Adrenal gland (tissue), 5 donors: ENCODE measurements around the gene SMURF2.

Source experiments
- CTCF ChIP-seq, 6 experiments: fragments of 450-650 bp in 4 of 6; fragments of 200-600 bp in 2 of 6; sonication (generic) in 1 of 6; IDR thresholded peaks; 1 replicate in 5 of 6; 2 replicates in 1 of 6; pipeline versions ENCODE4 v1.5.1 to v1.8.0; 2016 to 2021; ENCODE audit warnings: antibody characterized with exemption in 6 of 6, mild to moderate bottlenecking in 2 of 6, moderate library complexity in 1 of 6
- POLR2A ChIP-seq, 2 donors: fragments of 450-650 bp; IDR thresholded peaks; one replicate each; pipeline ENCODE4 v1.6.1; 2017; ENCODE audit warnings: antibody characterized with exemption in 2 of 2, mild to moderate bottlenecking in 2 of 2, moderate library complexity in 1 of 2
- donor health status: DM: no; HTN: no; CAD: no.

- TF ChIP-seq CTCF (IDR thresholded peaks at IDR 0.05) (no peak), POLR2A (IDR thresholded peaks at IDR 0.05) (no peak)
Measured at GRCh38 chr17:64648234-64648633, 13.9 kb downstream of the SMURF2 start.
